Measurements from ENCODE around the gene RPS8. TPM values are rescaled to one million over a fixed set of nuclear protein-coding genes. Genes with fewer than 3 reads are reported as not detected.

Gene RPS8
- 2,552 and 2,899 TPM in 2 replicates for total RNA-seq

GRCh38 chr1:44775078-44775929 lies at the start of gene RPS8:
TSS of gene RPS8 (plus strand) at chr1:44775540. CDS start at chr1:44775597, 57 bp downstream.

GRCh38 chr1:44730741-44731512 lies 44.4 kb upstream of the RPS8 start, which contains the start of gene RNU5D-1:
TSS of gene RNU5D-1 (minus strand) at chr1:44731170.

GRCh38 chr1:44739307-44740178 lies 35.8 kb upstream of the RPS8 start, which contains the start of gene KIF2C:
TSS of gene KIF2C (plus strand) at chr1:44739837. CDS start at chr1:44739933, 96 bp downstream.

GRCh38 chr1:44788120-44788860 lies 12.9 kb downstream of the RPS8 start, which contains the start of gene BEST4:
TSS of gene BEST4 (minus strand) at chr1:44788170. CDS start at chr1:44787705, 465 bp downstream.

GRCh38 chr1:44799770-44800584 lies 24.6 kb downstream of the RPS8 start, which contains the start of gene PLK3:
TSS of gene PLK3 (plus strand) at chr1:44800377. CDS start at chr1:44800464, 87 bp downstream.

GRCh38 chr1:44806704-44807363 lies 31.5 kb downstream of the RPS8 start, which contains the start of gene DYNLT4:
TSS of gene DYNLT4 (minus strand) at chr1:44807351. CDS start at chr1:44806668, 683 bp downstream.

GRCh38 chr1:44808063-44808937 lies 33.0 kb downstream of the RPS8 start, which contains the start of gene BTBD19:
TSS of gene BTBD19 (plus strand) at chr1:44808523. CDS start at chr1:44808821, 298 bp downstream.

Other genes with a start within 250 kb of the RPS8 start
- 13.6 and 15.3 TPM in 2 replicates for gene TMEM53, start 101.1 kb upstream of the RPS8 start, total RNA-seq
- not detected in 2 replicates for gene ARMH1, start 100.8 kb upstream of the RPS8 start, total RNA-seq
- not detected in 2 replicates for gene RNU5D-1, start 44.4 kb upstream of the RPS8 start, total RNA-seq
- gene KIF2C, start 35.7 kb upstream of the RPS8 start, total RNA-seq = 39.7 and 53.3 TPM in 2 replicates
- under 0.01 TPM in 1 of 2 replicates, not detected in the other for gene BEST4, start 12.6 kb downstream of the RPS8 start, total RNA-seq
- gene PLK3, start 24.8 kb downstream of the RPS8 start, total RNA-seq = 27.1 and 37.7 TPM in 2 replicates
- gene DYNLT4, start 31.8 kb downstream of the RPS8 start, total RNA-seq = not detected in 2 replicates
- 2.0 and 5.1 TPM in 2 replicates for gene BTBD19, start 33.0 kb downstream of the RPS8 start, total RNA-seq
- gene PTCH2, start 67.7 kb downstream of the RPS8 start, total RNA-seq = under 0.01 and 0.18 TPM in 2 replicates
- gene EIF2B3, start 211.1 kb downstream of the RPS8 start, total RNA-seq = 39.8 and 53.7 TPM in 2 replicates
- 37.2 and 43.8 TPM in 2 replicates for gene HECTD3, start 235.8 kb downstream of the RPS8 start, total RNA-seq
- 182 and 195 TPM in 2 replicates for gene UROD, start 236.7 kb downstream of the RPS8 start, total RNA-seq

All from myometrial cell (primary cell).